ENCODE data around the gene EFCAB5.
"Not testable (repeated sequence)": the region's sequence is repeated elsewhere in the genome, so short reads cannot be mapped to it uniquely, and the experiment has no call there.

The EFCAB5 gene

GRCh38 chr17:29941334-29941733 lies at the start of gene EFCAB5:
Gene EFCAB5 (plus strand): TSS chr17:29941634. CDS start chr17:29941797, 163 bp downstream.
- no peak for DNase-seq (ENCODE audit: low read depth)

- DNase-seq (ENCODE audit: low read depth): no peak
Observed at GRCh38 chr17:29892201-29892600, 49.2 kb upstream of the EFCAB5 start.

DNA sequence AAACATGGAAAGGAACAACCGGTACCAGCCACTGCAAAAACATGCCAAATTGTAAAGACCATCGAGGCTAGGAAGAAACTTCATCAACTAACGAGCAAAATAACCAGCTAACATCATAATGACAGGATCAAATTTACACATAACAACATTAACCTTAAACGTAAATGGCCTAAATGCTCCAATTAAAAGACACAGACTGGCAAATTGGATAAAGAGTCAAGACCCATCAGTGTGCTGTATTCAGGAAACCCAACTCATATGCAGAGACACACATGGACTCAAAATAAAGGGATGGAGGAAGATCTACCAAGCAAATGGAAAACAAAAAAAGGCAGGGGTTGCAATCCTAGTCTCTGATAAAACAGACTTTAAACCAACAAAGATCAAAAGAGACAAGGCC lies 44.3 kb upstream of the EFCAB5 start:
- DNase-seq (ENCODE audit: low read depth): not testable (repeated sequence)

DNA sequence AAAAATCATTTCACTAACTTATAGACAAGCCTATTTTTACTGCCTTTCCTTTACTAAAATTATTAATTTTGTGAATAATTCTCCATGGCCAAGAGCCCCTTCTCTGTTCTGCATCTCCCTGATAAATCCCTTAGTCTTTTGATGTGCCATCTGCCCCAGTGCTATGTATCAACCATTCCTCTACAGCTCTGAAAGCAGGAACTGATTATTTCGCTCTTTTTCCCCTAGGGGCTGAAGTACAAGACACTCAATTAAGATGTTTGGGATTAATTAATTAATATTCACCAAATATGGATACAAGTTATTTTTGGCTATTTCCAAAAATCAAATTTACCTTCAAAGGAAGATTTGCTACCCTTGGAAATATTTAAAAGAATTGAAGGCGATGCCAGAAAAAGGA lies 38.0 kb upstream of the EFCAB5 start:
- no peak for DNase-seq (ENCODE audit: low read depth)

DNA sequence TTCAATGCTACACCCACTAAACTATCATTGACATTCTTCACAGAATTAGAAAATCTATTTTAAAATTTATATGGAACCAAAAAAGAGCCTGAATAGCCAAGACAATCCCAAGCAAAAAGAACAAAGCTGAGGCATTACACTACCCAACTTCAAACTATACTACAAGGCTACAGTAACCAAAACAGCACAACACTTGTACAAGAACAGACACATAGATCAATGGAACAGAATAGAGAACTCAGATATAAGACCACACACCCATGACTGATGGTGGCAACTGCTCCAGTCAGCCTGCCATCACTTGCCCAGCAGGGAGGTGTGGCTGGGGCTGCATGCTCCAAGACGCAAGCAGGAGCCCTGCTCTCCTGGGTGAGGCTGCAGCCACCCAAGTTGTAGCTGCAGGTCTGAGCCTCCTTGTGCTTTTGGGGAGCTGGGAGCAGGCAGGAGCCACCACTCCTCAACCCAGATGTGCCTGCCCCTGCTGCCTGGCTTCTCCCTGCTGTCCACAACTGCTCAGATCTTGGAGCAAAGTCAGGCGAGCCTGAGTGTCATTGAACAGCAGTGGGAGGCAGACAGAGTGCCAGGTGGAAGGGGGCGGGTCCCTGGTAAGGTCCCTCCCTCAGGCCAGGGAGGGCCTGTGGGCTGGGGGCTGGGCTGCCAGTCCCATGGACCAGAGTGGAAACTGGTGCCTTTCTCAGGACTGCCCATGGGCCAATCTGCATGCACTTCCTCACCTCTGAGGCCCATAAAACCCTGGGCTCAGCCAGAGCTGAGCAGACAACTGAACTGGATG lies 36.2 kb upstream of the EFCAB5 start:
- DNase-seq (ENCODE audit: low read depth): no peak

DNA sequence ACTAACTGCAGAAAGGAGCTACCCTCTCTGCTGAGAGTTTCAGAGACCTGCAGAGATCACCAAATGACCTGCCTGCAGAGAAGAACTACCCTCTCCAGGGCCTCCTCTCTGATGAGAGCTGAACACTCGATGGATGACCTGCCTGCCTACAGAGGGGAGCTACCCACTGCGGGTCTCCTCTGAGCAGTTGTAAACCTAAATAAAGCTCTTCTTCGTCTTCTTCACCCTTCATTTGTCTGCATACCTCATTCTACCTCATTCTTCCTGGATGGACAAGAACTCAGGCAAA lies 35.6 kb upstream of the EFCAB5 start:
- no peak for DNase-seq (ENCODE audit: low read depth)

DNA sequence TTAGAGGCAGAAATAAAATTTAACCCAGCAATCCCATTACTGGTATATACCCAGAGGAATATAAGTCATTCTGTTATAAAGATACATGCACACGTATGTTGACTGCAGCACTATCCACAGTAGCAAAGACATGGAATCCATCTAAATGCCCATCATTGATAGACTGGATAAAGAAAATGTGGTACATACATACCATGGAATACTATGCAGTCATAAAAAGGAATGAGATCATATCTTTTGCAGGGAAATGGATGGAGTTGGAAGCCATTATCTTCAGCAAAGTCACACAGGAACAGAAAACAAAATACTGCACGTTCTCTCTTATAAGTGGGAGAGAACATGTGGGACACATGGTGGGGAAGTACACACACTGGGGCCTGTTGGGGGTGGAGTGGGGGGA lies 34.5 kb upstream of the EFCAB5 start:
- DNase-seq (ENCODE audit: low read depth): no peak

DNA sequence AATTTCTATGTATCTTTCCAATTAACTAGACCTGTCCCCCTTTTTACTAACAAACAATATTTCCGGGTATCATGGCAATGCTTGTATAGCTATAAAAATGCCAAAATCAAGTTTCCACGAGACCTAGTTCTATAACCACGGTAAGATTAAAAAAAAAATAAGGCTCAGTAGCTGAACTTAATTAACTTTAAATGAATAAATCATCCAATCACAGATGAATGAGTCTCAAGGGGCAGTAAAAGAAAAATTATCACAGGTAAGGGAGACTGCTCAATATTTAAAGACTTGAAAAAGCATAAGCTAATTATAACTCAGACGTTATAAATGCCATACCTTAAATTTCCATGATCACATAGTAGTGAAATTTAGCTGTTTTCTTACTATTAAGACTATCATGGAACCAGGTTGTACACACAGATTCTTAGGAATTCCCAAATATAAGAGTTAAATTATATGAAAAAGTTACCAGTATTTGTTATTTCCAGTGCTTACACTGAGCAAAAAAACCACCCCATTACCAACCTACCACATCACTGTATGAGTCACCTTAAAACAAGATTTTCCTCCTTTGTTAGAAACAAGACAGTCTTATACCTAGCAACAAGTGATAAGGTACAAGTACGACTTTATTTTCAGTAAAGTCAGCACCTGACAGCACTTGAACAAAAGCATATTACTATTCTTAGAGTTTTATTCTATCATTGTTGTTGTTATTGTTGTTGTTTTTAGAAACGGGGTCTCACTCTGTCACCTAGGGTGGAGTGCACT lies 32.0 kb upstream of the EFCAB5 start:
- no peak for DNase-seq (ENCODE audit: low read depth)

DNA sequence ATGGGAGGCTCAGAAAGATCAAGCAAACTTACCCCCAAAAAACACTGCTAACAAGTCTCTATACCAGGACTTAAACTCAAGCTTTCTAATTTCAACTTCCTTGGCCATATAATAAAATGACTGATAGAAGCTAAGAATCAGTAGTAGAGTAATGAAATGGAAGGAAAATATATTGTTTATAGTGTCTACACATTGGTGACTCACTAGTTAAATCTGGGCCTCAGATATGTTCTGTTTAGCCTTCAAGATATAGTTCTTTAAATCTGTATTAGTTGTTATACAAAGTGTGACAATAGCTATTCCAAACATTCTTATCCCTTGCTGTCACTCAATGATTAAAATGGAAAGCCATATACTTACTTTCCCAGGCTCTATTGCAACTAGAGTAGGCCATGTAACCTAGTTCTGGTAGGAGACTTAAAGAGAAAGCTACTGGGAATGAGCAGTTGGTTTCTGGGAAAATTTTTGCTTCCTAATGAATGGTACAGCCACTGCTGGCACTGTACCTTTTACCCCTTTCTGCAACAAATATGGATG lies 29.7 kb upstream of the EFCAB5 start:
- no peak for DNase-seq (ENCODE audit: low read depth)

DNA sequence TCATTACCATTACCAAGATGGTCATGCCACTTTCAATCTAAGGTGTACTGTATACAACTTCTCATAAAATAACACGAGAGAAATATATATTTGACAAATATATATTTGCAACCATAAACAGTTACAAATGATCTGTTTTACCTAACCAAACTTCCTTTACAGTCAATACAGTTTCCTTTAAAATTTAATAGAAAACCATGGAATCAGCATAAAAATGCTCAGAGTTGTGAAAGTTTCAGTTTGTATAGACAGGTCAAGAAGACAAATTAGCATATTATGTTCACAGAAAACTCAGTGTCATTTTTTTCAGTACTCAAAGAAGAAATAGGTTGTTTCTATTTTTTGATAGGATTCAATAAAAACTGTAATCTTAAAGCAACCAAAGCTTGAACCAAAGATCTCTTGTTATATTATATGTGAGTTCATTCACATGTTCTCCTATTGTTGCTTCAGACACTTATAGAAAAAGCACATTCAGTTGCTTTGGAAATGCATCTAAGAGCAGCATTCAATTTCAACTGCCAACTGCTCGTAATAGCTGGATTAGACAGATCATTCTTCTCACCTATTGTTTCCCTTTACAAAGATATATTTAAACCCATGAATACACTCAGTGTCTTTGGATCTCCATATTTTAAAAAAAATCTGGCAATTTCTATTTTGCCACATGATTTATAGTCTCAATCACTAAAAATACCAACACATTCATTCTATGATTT lies 26.5 kb upstream of the EFCAB5 start:
- DNase-seq (ENCODE audit: low read depth): no peak

- no peak for DNase-seq (ENCODE audit: low read depth)
Observed at GRCh38 chr17:29918016-29918415, 23.4 kb upstream of the EFCAB5 start.

DNA sequence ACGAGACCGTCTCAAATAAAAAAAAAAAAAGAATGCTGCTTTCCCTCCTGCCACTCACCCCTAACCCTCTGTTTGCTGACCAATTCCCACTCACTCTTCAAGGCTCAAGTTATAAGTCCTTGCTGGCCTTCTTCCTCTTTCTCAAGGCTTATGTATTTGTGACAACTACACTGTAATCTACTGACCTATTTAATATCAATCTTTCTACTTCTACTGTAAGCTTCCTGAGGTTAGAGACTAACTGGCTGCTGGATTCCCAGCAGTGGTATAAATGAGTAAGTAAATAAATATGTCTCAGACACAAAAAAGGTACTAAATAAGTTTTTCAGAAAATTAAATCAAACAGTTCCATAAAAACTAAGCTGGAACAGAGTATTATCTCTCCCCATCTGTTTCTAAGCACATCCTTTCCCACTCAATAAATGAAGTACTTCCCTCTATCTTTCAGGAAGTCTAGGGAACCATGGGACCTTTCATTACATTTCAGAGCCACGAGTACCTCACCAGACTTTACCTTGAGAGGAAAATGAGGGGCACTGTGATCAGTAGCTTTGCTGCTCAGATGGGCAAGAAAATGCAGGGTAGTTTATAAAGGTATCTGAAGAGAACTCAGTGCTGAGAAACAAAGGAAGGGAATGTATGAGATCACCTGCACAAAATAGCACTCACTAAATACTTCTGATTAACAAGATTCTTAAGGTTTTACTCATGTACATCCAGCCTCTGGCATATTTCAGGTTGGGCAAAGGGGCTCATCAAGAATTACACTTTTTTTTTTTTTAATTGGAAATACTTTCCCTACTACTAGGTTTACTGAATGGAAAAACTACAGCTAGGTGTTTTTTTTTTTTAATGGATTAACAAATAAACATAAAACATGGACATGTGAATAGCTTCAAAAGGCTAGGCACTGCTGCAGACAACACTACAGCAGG lies 22.2 kb upstream of the EFCAB5 start:
- no peak for DNase-seq (ENCODE audit: low read depth)

- no peak for DNase-seq (ENCODE audit: low read depth)
Observed at GRCh38 chr17:29924786-29925185, 16.6 kb upstream of the EFCAB5 start.

DNA sequence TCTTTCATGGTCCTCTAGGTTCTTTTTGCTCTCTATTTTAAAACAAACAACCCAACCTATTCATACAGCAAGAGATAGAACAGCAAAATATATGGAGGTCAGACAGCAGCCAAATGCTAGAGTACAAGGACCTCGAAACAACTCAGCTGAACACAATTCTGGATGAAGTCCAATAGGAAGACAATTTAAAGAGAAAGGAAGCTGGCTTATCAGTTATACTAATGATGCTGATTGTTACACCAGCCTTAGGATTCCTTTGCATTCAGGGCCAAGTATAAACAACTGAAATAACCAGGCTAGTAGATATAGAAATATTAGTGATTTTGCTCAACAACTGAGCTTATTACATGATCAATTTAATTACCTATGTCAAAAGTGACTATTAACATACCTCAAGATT lies 13.9 kb upstream of the EFCAB5 start:
- no peak for DNase-seq (ENCODE audit: low read depth)

DNA sequence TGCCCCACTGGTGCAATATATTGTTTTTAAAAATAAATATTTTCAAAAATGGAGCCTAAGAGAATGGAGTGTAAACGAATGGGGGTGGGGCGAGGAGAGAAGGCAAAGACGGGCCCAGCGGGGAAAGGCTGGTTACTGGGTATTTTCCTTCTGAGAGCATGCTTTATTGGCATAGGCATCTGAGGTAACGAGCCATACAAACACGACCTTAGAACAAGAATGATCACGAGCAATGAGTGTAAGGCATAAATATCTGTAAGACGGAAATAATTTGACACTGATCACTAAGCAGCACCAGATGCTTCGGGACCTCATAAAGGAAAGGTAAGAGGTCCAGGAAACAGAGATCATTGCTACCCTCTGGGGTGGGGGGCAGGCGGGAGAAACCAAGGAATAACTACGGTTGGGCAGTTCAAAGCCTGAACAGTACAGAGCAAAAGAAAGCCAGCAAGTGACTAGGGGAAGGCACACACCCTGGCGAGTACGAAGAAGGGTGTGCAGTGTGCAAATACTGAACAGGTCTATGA lies 12.4 kb upstream of the EFCAB5 start:
- no peak for DNase-seq (ENCODE audit: low read depth)

- DNase-seq (ENCODE audit: low read depth): peak; percentile 78
Observed at GRCh38 chr17:29929533-29930408, 11.7 kb upstream of the EFCAB5 start, which contains the start of gene SSH2. Gene SSH2 (minus strand): TSS chr17:29930228. CDS start chr17:29930000, 228 bp downstream.

DNA sequence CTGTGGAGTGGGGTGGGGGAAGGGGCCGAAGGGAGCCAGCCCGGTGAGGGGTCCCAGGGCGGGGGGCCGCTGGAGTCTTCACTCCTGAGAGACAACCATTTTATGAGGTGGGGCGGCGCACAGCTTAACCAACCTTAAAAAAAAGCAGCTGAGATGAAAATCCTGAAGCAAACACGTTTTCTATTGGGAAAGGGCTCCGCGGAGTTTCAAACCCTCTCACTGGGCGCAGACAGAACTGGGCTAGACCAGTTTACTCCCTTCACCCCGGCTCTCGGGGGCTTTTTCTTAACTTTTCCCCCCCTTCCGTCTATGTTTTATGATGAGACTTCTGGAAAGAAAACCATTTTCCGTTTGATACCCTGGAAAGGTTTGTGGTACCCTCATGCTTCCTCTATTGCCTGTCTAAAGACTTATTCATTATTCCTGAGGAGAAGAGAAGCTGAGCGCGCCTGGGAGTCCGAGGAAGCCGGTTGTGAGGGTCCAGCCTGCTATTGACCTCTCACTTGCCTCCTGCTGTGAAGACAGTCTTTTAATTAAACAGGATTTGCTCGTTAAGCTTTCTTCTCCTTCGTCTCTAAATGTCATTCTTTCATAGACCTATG lies 10.9 kb upstream of the EFCAB5 start:
- no peak for DNase-seq (ENCODE audit: low read depth)

- DNase-seq (ENCODE audit: low read depth): peak; percentile 27
Observed at GRCh38 chr17:29931231-29931932, 10.1 kb upstream of the EFCAB5 start.

GRCh38 chr17:29933379-29933778 lies 8.1 kb upstream of the EFCAB5 start:
- DNase-seq (ENCODE audit: low read depth): no peak

Data from stimulated activated CD8-positive, alpha-beta memory T cell treated with anti-CD3 and anti-CD28 coated beads, Interleukin-12 subunit alpha, Interleukin-12 subunit beta, amount 100 ng/mL, for 4 hours (primary cell).